ENCODE data around the gene CABP2. TPM values are rescaled to one million over a fixed set of nuclear protein-coding genes. Genes with fewer than 3 reads are reported as not detected.
A peak's percentile ranks its signal among the peaks of the same experiment; 100 is the strongest.
"Not testable (repeated sequence)": the region's sequence is repeated elsewhere in the genome, so short reads cannot be mapped to it uniquely, and the experiment has no call there.

The CABP2 gene
- total and polyA plus RNA-seq, 5 donors from 2014 or later = not detected

GRCh38 chr11:67514116-67514515 lies 9.1 kb downstream of the CABP2 start:
- peaks cover 34% of the 10 kb centered on the region for H3K27me3 Mint-ChIP-seq
- H3K27ac ChIP-seq (ENCODE audit: insufficient read depth, low read length, poor library complexity, severe bottlenecking) = no peak overlapping the region
- no peak overlapping the region for H3K4me3 ChIP-seq (ENCODE audit: low read depth, low read length)
- H3K27me3 ChIP-seq (ENCODE audit: control insufficient read depth, insufficient read depth, low read length) = peaks cover 14% of the 10 kb centered on the region
- DNase-seq (no peak), ATAC-seq (ENCODE audit: low read depth in 2 of 2) (no peak)
- H3K4me3 Mint-ChIP-seq = peak overlapping the region in 1 of 4 donors; percentile 42
- no peak overlapping the region for H3K27ac Mint-ChIP-seq
- H3K9me3 Mint-ChIP-seq = no peaks in the 10 kb centered on the region
- H3K36me3 ChIP-seq (ENCODE audit: control insufficient read depth, insufficient read depth, low read length) = no peaks in the 10 kb centered on the region
- peaks cover 0 to 4% (median 2%) of the 10 kb centered on the region in 4 donors for H3K4me1 Mint-ChIP-seq
- H3K4me1 ChIP-seq (ENCODE audit: control insufficient read depth, insufficient read depth, low read length, poor library complexity, severe bottlenecking) = peaks cover under 1% of the 10 kb centered on the region
- H3K36me3 Mint-ChIP-seq = no peaks in the 10 kb centered on the region
- no peaks in the 10 kb centered on the region for H3K9me3 ChIP-seq (ENCODE audit: control insufficient read depth in 2 of 2, low read length in 2 of 2)

GRCh38 chr11:67511558-67511957 lies 11.7 kb downstream of the CABP2 start:
- not testable (repeated sequence) for DNase-seq; ATAC-seq (ENCODE audit: low read depth in 2 of 2); H3K9me3 ChIP-seq (ENCODE audit: control insufficient read depth in 2 of 2, low read length in 2 of 2); H3K36me3 Mint-ChIP-seq; H3K4me3 ChIP-seq (ENCODE audit: low read depth, low read length); H3K27ac ChIP-seq (ENCODE audit: insufficient read depth, low read length, poor library complexity, severe bottlenecking); H3K9me3 Mint-ChIP-seq; H3K36me3 ChIP-seq (ENCODE audit: control insufficient read depth, insufficient read depth, low read length)
- H3K4me1 Mint-ChIP-seq = peaks cover 0 to 19% (median 14%) of the 10 kb centered on the region in 4 donors
- peaks cover 14% of the 10 kb centered on the region for H3K27me3 ChIP-seq (ENCODE audit: control insufficient read depth, insufficient read depth, low read length)
- peaks cover 36% of the 10 kb centered on the region for H3K27me3 Mint-ChIP-seq
- H3K27ac Mint-ChIP-seq = peak overlapping the region in 1 of 3 donors; percentile 46
- peak overlapping the region in 1 of 4 donors; percentile 91 for H3K4me3 Mint-ChIP-seq
- peaks cover 20% of the 10 kb centered on the region for H3K4me1 ChIP-seq (ENCODE audit: control insufficient read depth, insufficient read depth, low read length, poor library complexity, severe bottlenecking)

GRCh38 chr11:67510023-67510345 lies 13.3 kb downstream of the CABP2 start:
- no peaks in the 10 kb centered on the region for H3K9me3 Mint-ChIP-seq
- no peak for DNase-seq

GRCh38 chr11:67508486-67509121 lies 14.6 kb downstream of the CABP2 start:
- peak overlapping the region; percentile 90 to 96 (median 91) for H3K4me3 Mint-ChIP-seq
- H3K9me3 Mint-ChIP-seq = no peaks in the 10 kb centered on the region
- peaks cover 9% of the 10 kb centered on the region for H3K27me3 ChIP-seq (ENCODE audit: control insufficient read depth, insufficient read depth, low read length)
- H3K36me3 ChIP-seq (ENCODE audit: control insufficient read depth, insufficient read depth, low read length) = no peaks in the 10 kb centered on the region
- peak overlapping the region; percentile 94 to 96 (median 94) for H3K27ac Mint-ChIP-seq
- H3K27ac ChIP-seq (ENCODE audit: insufficient read depth, low read length, poor library complexity, severe bottlenecking) = peak overlapping the region; percentile 98
- peak overlapping the region; percentile 66 for H3K4me3 ChIP-seq (ENCODE audit: low read depth, low read length)
- no peaks in the 10 kb centered on the region for H3K9me3 ChIP-seq (ENCODE audit: control insufficient read depth in 2 of 2, low read length in 2 of 2)
- ATAC-seq (ENCODE audit: low read depth in 2 of 2) (peak; percentile 35 to 44), DNase-seq (peak; percentile 97 to 99 (median 98))
- H3K27me3 Mint-ChIP-seq = peaks cover 27% of the 10 kb centered on the region
- H3K36me3 Mint-ChIP-seq = no peaks in the 10 kb centered on the region
- peaks cover 7 to 34% (median 22%) of the 10 kb centered on the region in 4 donors for H3K4me1 Mint-ChIP-seq
- peaks cover 39% of the 10 kb centered on the region for H3K4me1 ChIP-seq (ENCODE audit: control insufficient read depth, insufficient read depth, low read length, poor library complexity, severe bottlenecking)

More at GRCh38 chr11:67510023-67510345, 13.3 kb downstream of the CABP2 start:
- Mint-ChIP-seq H3K4me3 (peak overlapping the region in 2 of 4 donors; percentile 7 to 91), H3K4me1 (peaks cover 7 to 31% (median 23%) of the 10 kb centered on the region in 4 donors), H3K27ac (peak overlapping the region in 1 of 3 donors; percentile 94), H3K36me3 (no peaks in the 10 kb centered on the region), H3K27me3 (peaks cover 29% of the 10 kb centered on the region)
- Histone ChIP-seq H3K9me3 (ENCODE audit: control insufficient read depth in 2 of 2, low read length in 2 of 2) (no peaks in the 10 kb centered on the region), H3K27me3 (ENCODE audit: control insufficient read depth, insufficient read depth, low read length) (peaks cover 14% of the 10 kb centered on the region), H3K4me1 (ENCODE audit: control insufficient read depth, insufficient read depth, low read length, poor library complexity, severe bottlenecking) (peaks cover 34% of the 10 kb centered on the region), H3K27ac (ENCODE audit: insufficient read depth, low read length, poor library complexity, severe bottlenecking) (no peak overlapping the region), H3K36me3 (ENCODE audit: control insufficient read depth, insufficient read depth, low read length) (no peaks in the 10 kb centered on the region), H3K4me3 (ENCODE audit: low read depth, low read length) (no peak overlapping the region)
- no peak for ATAC-seq (ENCODE audit: low read depth in 2 of 2)

GRCh38 chr11:67507864-67508485 lies 15.3 kb downstream of the CABP2 start, which contains the start of gene CDK2AP2:
TSS of gene CDK2AP2 (minus strand) at chr11:67508162. CDS start at chr11:67508082, 80 bp downstream.
- H3K4me3 Mint-ChIP-seq = peak within 1 kb of the TSS; percentile 90 to 96 (median 91)
- peak within 1 kb of the TSS; percentile 94 to 96 (median 94) for H3K27ac Mint-ChIP-seq
- peak within 1 kb of the TSS; percentile 66 for H3K4me3 ChIP-seq (ENCODE audit: low read depth, low read length)
- no peaks in the 10 kb centered on the region for H3K36me3 ChIP-seq (ENCODE audit: control insufficient read depth, insufficient read depth, low read length)
- no peaks in the 10 kb centered on the region for H3K36me3 Mint-ChIP-seq
- DNase-seq (peak; percentile 95 to 99 (median 96)), ATAC-seq (ENCODE audit: low read depth in 2 of 2) (peak; percentile 77 to 79)
- H3K27ac ChIP-seq (ENCODE audit: insufficient read depth, low read length, poor library complexity, severe bottlenecking) = peak within 1 kb of the TSS; percentile 98
- H3K9me3 ChIP-seq (ENCODE audit: control insufficient read depth in 2 of 2, low read length in 2 of 2) = no peaks in the 10 kb centered on the region
- peaks cover 46% of the 10 kb centered on the region for H3K4me1 ChIP-seq (ENCODE audit: control insufficient read depth, insufficient read depth, low read length, poor library complexity, severe bottlenecking)
- H3K9me3 Mint-ChIP-seq = no peaks in the 10 kb centered on the region
- peaks cover 23% of the 10 kb centered on the region for H3K27me3 Mint-ChIP-seq
- peaks cover 9% of the 10 kb centered on the region for H3K27me3 ChIP-seq (ENCODE audit: control insufficient read depth, insufficient read depth, low read length)
- peaks cover 7 to 40% (median 26%) of the 10 kb centered on the region in 4 donors for H3K4me1 Mint-ChIP-seq

GRCh38 chr11:67507242-67507863 lies 15.9 kb downstream of the CABP2 start:
- H3K9me3 ChIP-seq (ENCODE audit: control insufficient read depth in 2 of 2, low read length in 2 of 2) = no peaks in the 10 kb centered on the region
- Mint-ChIP-seq H3K27ac (peak overlapping the region; percentile 86 to 96 (median 94)), H3K4me1 (peaks cover 7 to 45% (median 29%) of the 10 kb centered on the region in 4 donors), H3K9me3 (no peaks in the 10 kb centered on the region), H3K27me3 (peaks cover 23% of the 10 kb centered on the region), H3K4me3 (peak overlapping the region; percentile 90 to 96 (median 91)), H3K36me3 (no peaks in the 10 kb centered on the region)
- peak overlapping the region; percentile 98 for H3K27ac ChIP-seq (ENCODE audit: insufficient read depth, low read length, poor library complexity, severe bottlenecking)
- H3K36me3 ChIP-seq (ENCODE audit: control insufficient read depth, insufficient read depth, low read length) = peaks cover 3% of the 10 kb centered on the region
- H3K27me3 ChIP-seq (ENCODE audit: control insufficient read depth, insufficient read depth, low read length) = peaks cover 9% of the 10 kb centered on the region
- DNase-seq = peak in 1 of 3 donors; percentile 18
- H3K4me1 ChIP-seq (ENCODE audit: control insufficient read depth, insufficient read depth, low read length, poor library complexity, severe bottlenecking) = peaks cover 49% of the 10 kb centered on the region
- ATAC-seq (ENCODE audit: low read depth in 2 of 2) = no peak
- peak overlapping the region; percentile 52 for H3K4me3 ChIP-seq (ENCODE audit: low read depth, low read length)

- peaks cover 10% of the 10 kb centered on the region for H3K36me3 ChIP-seq (ENCODE audit: control insufficient read depth, insufficient read depth, low read length)
- H3K4me1 Mint-ChIP-seq = peaks cover 7 to 45% (median 29%) of the 10 kb centered on the region in 4 donors
- H3K9me3 Mint-ChIP-seq = no peaks in the 10 kb centered on the region
- no peaks in the 10 kb centered on the region for H3K36me3 Mint-ChIP-seq
- ATAC-seq (ENCODE audit: low read depth in 2 of 2) (no peak), DNase-seq (no peak)
- H3K27me3 ChIP-seq (ENCODE audit: control insufficient read depth, insufficient read depth, low read length) = peaks cover 5% of the 10 kb centered on the region
- peak overlapping the region; percentile 90 to 98 (median 94) for H3K4me3 Mint-ChIP-seq
- peak overlapping the region; percentile 47 for H3K4me3 ChIP-seq (ENCODE audit: low read depth, low read length)
- H3K27me3 Mint-ChIP-seq = peaks cover 23% of the 10 kb centered on the region
- H3K27ac Mint-ChIP-seq = peak overlapping the region; percentile 86 to 96 (median 92)
- H3K4me1 ChIP-seq (ENCODE audit: control insufficient read depth, insufficient read depth, low read length, poor library complexity, severe bottlenecking) = peaks cover 49% of the 10 kb centered on the region
- peak overlapping the region; percentile 98 for H3K27ac ChIP-seq (ENCODE audit: insufficient read depth, low read length, poor library complexity, severe bottlenecking)
- H3K9me3 ChIP-seq (ENCODE audit: control insufficient read depth in 2 of 2, low read length in 2 of 2) = no peaks in the 10 kb centered on the region
These were observed 16.7 kb downstream of the CABP2 start for GRCh38 chr11:67506426-67507051.

Measured in CD4-positive, CD25-positive, alpha-beta regulatory T cell (primary cell).